GM10266 (cell line): Measurements from ENCODE around the gene FANCI.

Experiments
- DNase-seq: peaks from one replicate; pipeline ENCODE4 v3.0.0; 2012; ENCODE audit errors: extremely low spot score
- TF ChIP-seq, protein P1 (sequence below): IDR thresholded peaks from 2 replicates; pipeline ENCODE4 v1.5.1; 2012; ENCODE audit warnings: mild to moderate bottlenecking, low read depth; ENCODE audit not compliant: control insufficient read depth, insufficient read depth; ENCODE audit errors: missing control alignments

FANCI gene

DNA sequence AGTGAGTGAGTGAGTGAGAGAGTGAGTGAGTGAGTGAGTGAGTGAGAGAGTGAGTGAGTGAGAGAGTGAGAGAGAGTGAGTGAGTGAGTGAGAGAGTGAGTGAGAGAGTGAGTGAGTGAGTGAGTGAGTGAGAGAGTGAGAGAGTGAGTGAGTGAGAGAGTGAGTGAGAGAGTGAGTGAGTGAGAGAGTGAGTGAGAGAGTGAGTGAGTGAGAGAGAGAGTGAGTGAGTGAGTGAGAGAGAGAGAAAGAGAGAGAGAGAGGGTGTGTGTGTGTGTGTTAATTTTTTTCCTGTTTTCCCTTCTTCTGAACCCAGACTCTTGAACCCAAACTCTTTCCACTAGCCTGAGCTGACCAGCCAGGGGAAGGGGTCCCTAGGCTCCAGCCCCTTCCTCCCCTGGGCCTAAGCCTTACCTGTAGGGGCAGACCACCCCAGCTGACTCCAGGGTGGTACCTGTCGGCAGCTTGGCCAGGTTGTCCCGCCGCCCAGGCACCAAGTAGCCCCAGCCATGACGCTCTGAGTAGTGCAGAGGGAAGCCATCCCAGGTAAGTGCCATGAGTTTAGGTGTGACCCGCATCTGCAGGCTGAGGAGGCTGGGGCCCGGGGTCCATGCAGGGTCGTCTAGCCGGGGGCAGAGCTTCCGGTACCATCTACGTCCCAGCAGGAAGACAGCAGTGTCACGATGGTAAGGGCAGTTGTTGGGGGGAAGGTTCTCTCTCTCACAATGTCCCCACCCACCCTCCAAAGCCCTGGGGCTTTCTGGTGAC is 81.4 kb downstream of the FANCI start:
- no peak for DNase-seq
- TF ChIP-seq, protein P1, sequence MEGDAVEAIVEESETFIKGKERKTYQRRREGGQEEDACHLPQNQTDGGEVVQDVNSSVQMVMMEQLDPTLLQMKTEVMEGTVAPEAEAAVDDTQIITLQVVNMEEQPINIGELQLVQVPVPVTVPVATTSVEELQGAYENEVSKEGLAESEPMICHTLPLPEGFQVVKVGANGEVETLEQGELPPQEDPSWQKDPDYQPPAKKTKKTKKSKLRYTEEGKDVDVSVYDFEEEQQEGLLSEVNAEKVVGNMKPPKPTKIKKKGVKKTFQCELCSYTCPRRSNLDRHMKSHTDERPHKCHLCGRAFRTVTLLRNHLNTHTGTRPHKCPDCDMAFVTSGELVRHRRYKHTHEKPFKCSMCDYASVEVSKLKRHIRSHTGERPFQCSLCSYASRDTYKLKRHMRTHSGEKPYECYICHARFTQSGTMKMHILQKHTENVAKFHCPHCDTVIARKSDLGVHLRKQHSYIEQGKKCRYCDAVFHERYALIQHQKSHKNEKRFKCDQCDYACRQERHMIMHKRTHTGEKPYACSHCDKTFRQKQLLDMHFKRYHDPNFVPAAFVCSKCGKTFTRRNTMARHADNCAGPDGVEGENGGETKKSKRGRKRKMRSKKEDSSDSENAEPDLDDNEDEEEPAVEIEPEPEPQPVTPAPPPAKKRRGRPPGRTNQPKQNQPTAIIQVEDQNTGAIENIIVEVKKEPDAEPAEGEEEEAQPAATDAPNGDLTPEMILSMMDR = no peak

DNA sequence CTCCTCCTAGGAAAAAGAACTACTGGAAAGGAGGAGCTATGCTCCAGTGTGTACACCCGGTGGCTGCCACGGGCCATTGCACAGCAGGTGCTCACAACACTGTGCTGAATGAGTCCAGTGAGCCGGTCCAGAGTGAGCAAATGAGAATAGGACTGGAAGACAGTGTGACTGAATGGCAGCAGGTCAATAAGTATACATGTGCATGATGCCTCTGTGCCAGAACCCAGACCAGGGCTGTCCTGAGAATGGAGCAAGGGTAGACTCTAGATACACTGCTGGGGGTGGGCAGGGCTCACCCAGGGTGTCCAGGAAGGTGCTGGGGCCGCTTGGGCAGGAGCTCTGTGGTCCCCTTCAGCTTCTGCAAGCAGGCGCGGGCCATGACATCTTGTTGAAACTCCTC is 82.5 kb downstream of the FANCI start:
- TF ChIP-seq, protein P1 = no peak
- DNase-seq = no peak

DNA sequence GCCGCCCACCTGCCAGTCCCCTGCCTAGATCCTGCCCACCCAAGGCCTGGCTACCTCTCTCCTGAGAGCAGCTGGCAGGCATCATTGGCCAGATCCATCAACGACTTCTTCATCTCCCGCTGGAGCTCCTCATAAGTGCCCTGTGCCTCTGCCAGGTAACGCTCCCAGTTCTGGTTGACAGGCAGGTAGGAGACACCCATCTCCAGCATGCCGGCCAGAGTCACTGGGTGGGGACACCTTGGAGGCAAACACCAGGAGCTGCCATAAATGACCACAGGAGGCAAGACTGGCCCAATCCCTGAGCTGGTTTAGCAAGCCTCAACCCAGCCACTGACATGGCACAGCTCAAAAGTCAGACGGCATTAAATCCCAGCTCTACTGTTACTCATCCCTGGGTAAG is 83.3 kb downstream of the FANCI start:
- DNase-seq = no peak
- TF ChIP-seq, protein P1 = no peak

DNA sequence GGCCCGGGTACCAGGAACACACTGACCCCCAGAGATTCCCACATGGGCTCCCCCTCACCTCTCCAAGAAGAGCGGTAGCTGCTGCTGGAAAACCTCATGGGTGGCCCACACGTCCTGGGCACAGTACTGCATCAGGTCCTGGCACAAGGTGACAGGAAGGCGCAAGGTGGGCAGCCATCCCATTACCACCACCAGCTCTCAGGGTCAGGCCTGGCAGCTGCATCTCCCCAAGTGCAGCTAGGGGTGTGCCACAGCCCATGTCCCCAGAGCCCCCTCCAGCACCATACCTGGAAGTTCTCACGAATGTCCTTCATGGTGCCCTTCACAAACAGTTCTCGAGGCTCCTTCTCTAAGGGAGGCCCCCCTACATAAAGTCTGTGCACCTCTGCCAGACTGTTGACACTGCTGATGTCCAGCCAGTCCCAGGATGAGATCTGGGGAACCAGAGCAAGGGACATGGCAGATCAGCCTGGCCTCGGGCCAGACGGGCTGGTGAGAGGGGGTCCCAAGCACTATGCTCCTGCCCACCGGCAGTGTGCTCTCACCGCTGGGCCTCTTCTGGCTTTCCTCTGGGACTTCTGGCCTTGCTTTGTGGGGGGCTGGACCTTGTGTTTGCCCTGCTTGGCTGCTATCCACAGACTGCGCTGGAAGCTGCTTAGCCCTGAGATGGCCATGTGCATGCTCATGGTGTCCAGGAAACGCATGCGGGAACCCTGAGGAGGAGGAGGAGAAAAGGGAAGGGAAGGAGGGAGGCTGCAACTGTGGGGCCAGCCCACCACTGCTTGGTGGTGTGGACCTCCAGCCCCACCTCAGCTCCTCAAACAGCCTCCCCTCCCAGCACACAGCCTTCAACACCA is 84.8 kb downstream of the FANCI start:
- no peak for DNase-seq
- TF ChIP-seq, protein P1 = no peak

DNA sequence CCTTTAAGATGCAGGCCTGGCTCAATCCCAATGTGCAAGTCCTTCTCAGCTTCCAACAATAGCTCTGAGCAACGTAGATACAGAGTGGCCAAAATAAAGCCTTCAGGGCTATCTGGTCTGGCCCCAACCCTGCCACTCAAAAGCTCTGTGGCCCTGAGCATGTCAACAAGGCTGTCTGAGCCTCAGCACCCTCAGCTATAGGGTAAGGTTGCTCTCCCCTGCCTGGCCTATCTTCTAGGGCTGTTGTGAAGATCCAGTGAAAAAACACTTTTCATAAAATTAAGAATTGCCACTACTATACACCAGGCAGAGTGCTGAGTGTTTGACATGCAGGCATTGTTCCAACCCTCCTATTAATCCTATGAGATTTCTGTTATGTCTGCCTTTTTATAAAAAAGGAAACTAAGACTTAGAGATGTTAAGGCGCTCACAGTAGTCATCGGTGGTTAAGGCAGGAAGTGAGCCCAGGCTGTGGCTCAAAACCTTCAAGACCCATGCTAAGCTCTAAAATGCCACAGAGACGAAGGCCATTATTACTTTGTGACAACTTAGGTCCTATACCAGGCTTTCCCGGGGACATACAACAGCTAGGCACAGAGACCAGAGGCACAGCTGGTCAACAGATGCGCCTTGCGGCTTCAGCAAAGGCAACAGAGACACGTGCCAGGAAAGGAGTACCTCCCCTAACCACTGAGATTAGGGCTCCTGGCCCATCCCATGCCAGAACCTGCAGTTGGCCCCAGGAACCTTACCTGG is 85.7 kb downstream of the FANCI start:
- TF ChIP-seq, protein P1 = no peak
- DNase-seq = no peak

DNA sequence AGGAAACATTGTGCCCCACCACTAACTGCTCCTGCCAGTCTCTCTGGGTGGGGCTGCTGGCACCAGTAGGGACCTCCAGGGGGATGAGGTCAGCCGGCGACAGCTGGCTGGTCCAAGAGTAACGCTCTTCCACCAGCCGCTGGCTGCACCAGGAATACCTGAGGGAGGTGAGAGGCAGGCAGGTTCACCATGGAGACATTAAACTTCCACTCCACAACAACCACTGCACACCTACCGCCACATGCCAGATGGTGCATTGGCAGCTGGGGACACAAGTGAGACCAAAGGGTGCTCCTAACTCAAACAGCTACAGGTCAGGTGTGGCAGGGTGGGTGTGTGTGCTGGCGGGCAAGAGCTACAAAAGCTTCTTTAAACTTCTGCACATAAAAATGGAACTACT is 86.3 kb downstream of the FANCI start:
- TF ChIP-seq, protein P1 = no peak
- DNase-seq = no peak
